Esophagus (tissue), 2 donors: Measurements from ENCODE around the gene GDF7. TPM values are rescaled to one million over a fixed set of nuclear protein-coding genes. Genes with fewer than 3 reads are reported as not detected.

Experiments
- H3K27ac ChIP-seq, 2 donors: one replicate each; pipeline ENCODE4 v1.5.1; 2013; ENCODE audit warnings: low read depth in 2 of 2, mild to moderate bottlenecking in 2 of 2, inconsistent platforms in 1 of 2, low read length in 1 of 2, moderate library complexity in 1 of 2
- H3K27me3 ChIP-seq, 2 donors: one replicate each; pipeline ENCODE4 v1.6.1; 2013; ENCODE audit warnings: low read length in 2 of 2, control low read depth in 1 of 2, mild to moderate bottlenecking in 1 of 2; ENCODE audit not compliant: insufficient read depth in 2 of 2, control insufficient read depth in 1 of 2
- H3K36me3 ChIP-seq, 2 donors: one replicate each; pipeline ENCODE4 v1.6.1; 2013; ENCODE audit warnings: low read length in 1 of 2; ENCODE audit not compliant: control insufficient read depth in 2 of 2, insufficient read depth in 2 of 2
- H3K4me1 ChIP-seq, 2 donors: one replicate each; pipeline ENCODE4 v1.6.1; 2013; ENCODE audit warnings: low read length in 1 of 2; ENCODE audit not compliant: control insufficient read depth in 2 of 2, insufficient read depth in 2 of 2
- H3K4me3 ChIP-seq, 2 donors: one replicate each; pipeline ENCODE4 v1.5.1; 2013; ENCODE audit warnings: low read length in 2 of 2, mild to moderate bottlenecking in 2 of 2, low read depth in 1 of 2, moderate library complexity in 1 of 2
- H3K9me3 ChIP-seq, 2 donors: one replicate each; pipeline ENCODE4 v1.6.1; 2013; ENCODE audit warnings: mild to moderate bottlenecking in 2 of 2, low read depth in 1 of 2, low read length in 1 of 2, moderate library complexity in 1 of 2; ENCODE audit not compliant: control insufficient read depth in 2 of 2, insufficient read depth in 1 of 2
- WGBS, 2 donors: extraction: QIAGEN DNeasy Blood & Tissue Kit; methylation state at CpG; one replicate each; pipeline ENCODE4 v1.1.7; 2013; 5-methylcytosine and 5-hydroxymethylcytosine counted together
- polyA plus RNA-seq, 2 donors: library from polyadenylated mRNA; stranded (reverse); fragments of 200-250 nt; gene quantifications; one replicate each; pipeline ENCODE4 v1.2.3, GENCODE V29; 2013
- donor health status: healthy with polysubstance abuse.
- donor health status: Bipolar disorder and iron deficiency.

GDF7 gene
- polyA plus RNA-seq, 2 donors = 0.56 to 0.59 TPM

- Histone ChIP-seq H3K27me3 (no peaks in the 10 kb centered on the region), H3K36me3 (no peaks in the 10 kb centered on the region), H3K4me1 (no peaks in the 10 kb centered on the region), H3K9me3 (no peaks in the 10 kb centered on the region), H3K4me3 (no peak overlapping the region), H3K27ac (no peak overlapping the region)
- WGBS, 2 donors = 92 to 98% methylated on average over 2 of the region's 2 CpGs
Observed at GRCh38 chr2:20725782-20726181, 58.8 kb downstream of the GDF7 start.

- Histone ChIP-seq H3K36me3 (no peaks in the 10 kb centered on the region), H3K27ac (no peak overlapping the region), H3K9me3 (no peaks in the 10 kb centered on the region), H3K27me3 (no peaks in the 10 kb centered on the region), H3K4me3 (no peak overlapping the region), H3K4me1 (no peaks in the 10 kb centered on the region)
- WGBS, 2 donors = 96 to 97% methylated on average over 5 of the region's 5 CpGs
Observed at GRCh38 chr2:20726913-20727312, 60.0 kb downstream of the GDF7 start.

GRCh38 chr2:20728114-20728758, 61.3 kb downstream of the GDF7 start:
- Histone ChIP-seq H3K4me3 (no peak overlapping the region), H3K4me1 (no peaks in the 10 kb centered on the region), H3K27me3 (no peaks in the 10 kb centered on the region), H3K9me3 (no peaks in the 10 kb centered on the region), H3K27ac (no peak overlapping the region), H3K36me3 (no peaks in the 10 kb centered on the region)
- 51 to 57% methylated on average over 4 of the region's 4 CpGs for WGBS, 2 donors

Other genes starting within 250 kb of the GDF7 start
- gene RHOB, start 220.1 kb upstream of the GDF7 start, polyA plus RNA-seq = 10 to 100 TPM; 33.4 to 99.3 TPM
- gene HS1BP3, start 16.0 kb upstream of the GDF7 start, polyA plus RNA-seq = 10 to 100 TPM; 12.2 to 13.4 TPM
- 1 to 10 TPM; 4.4 to 5.1 TPM for gene LDAH, start 156.0 kb downstream of the GDF7 start, polyA plus RNA-seq